ENCODE data around the gene ZBTB7C.

DNA sequence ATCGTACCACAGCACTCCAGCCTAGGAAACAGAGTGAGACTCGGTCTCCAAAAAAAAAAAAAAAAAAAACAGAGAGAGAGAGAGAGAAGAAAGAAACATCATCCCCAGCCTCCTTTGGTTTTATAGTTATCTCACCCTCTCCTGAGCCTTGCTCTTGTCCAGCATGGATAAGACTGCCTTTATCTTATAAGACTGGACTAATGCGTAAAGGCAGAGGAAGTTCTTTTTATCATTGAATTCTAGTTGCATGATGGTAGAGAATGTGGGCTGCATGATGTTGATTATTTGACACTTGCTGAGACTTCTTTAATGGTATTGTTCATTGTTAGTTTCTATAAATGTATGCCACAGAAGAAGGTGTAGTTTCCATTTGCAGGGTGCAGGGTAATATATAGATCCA is 124.4 kb downstream of the ZBTB7C start:
- TF ChIP-seq, protein P1, sequence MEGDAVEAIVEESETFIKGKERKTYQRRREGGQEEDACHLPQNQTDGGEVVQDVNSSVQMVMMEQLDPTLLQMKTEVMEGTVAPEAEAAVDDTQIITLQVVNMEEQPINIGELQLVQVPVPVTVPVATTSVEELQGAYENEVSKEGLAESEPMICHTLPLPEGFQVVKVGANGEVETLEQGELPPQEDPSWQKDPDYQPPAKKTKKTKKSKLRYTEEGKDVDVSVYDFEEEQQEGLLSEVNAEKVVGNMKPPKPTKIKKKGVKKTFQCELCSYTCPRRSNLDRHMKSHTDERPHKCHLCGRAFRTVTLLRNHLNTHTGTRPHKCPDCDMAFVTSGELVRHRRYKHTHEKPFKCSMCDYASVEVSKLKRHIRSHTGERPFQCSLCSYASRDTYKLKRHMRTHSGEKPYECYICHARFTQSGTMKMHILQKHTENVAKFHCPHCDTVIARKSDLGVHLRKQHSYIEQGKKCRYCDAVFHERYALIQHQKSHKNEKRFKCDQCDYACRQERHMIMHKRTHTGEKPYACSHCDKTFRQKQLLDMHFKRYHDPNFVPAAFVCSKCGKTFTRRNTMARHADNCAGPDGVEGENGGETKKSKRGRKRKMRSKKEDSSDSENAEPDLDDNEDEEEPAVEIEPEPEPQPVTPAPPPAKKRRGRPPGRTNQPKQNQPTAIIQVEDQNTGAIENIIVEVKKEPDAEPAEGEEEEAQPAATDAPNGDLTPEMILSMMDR (IDR thresholded peaks at IDR 0.05), result no peak
- TF ChIP-seq POLR2A (IDR thresholded peaks at IDR 0.05), result no peak
- TF ChIP-seq EP300 (IDR thresholded peaks at IDR 0.05), result no peak
